PC-3 (cell line): Measurements from ENCODE around the gene MARK3.

Experiments
- EZH2 ChIP-seq: fragments of 300-600 bp; sonication (generic); IDR thresholded peaks from one replicate; pipeline ENCODE4 v1.6.1; 2017; ENCODE audit warnings: antibody characterized with exemption, mild to moderate bottlenecking, low read length; ENCODE audit not compliant: unreplicated experiment
- EZH2phosphoT487 ChIP-seq: fragments of 300-600 bp; sonication (generic); IDR thresholded peaks from 2 replicates; pipeline ENCODE4 v1.6.1; 2018; ENCODE audit warnings: mild to moderate bottlenecking, antibody characterized with exemption, low read length, borderline replicate concordance
- TF ChIP-seq, protein P1 (sequence below): fragments of 300-600 bp; sonication (generic); conservative IDR thresholded peaks from 2 replicates; pipeline ENCODE4 v1.5.1; 2017; ENCODE audit warnings: antibody characterized with exemption, low read depth, mild to moderate bottlenecking, low read length

DNA sequence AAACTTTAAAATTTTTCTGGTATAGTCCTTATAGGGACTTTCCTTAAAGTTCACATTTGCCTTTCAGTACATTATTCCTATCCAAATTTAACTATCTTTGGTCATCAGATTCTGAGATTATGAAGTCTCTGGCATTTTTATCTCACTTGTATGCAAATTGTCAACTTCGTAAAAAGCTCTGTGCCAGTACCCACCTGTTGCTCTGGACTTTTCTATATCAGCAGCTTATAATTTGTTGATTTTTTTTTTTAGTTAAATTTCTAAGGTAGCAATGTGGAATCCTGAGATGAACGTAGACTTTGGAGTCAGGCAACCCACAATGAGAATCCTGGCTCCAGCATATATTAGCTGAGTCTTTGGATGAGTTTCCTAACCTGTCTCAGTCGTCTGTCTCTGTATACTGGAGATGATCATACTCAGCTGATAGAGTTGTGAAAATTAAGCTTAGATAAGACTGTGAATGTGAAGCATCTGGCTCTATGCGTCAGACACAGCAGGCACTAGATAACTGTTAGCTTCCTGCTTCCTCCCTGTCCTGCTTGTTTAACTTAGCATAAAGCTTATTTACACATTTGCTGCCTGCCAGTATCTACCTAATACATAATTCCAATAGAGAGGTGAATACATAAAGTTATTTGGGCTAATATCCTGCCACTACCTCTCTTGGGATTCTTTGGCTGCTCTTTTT, 59.8 kb downstream of the MARK3 start:
- TF ChIP-seq, protein P1, sequence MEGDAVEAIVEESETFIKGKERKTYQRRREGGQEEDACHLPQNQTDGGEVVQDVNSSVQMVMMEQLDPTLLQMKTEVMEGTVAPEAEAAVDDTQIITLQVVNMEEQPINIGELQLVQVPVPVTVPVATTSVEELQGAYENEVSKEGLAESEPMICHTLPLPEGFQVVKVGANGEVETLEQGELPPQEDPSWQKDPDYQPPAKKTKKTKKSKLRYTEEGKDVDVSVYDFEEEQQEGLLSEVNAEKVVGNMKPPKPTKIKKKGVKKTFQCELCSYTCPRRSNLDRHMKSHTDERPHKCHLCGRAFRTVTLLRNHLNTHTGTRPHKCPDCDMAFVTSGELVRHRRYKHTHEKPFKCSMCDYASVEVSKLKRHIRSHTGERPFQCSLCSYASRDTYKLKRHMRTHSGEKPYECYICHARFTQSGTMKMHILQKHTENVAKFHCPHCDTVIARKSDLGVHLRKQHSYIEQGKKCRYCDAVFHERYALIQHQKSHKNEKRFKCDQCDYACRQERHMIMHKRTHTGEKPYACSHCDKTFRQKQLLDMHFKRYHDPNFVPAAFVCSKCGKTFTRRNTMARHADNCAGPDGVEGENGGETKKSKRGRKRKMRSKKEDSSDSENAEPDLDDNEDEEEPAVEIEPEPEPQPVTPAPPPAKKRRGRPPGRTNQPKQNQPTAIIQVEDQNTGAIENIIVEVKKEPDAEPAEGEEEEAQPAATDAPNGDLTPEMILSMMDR, result no peak
- TF ChIP-seq EZH2phosphoT487, result no peak
- no peak for TF ChIP-seq EZH2
